GM21576 (cell line): ENCODE measurements around the gene SPTLC3.

Source experiments
- ATAC-seq: cut with Tn5 transposase; IDR thresholded peaks from one replicate; pipeline ENCODE4 v1.9.1; 2021; ENCODE audit warnings: mild to moderate bottlenecking, moderate library complexity; ENCODE audit not compliant: unreplicated experiment

The SPTLC3 gene

GRCh38 chr20:13089950-13090469 is 81.2 kb downstream of the SPTLC3 start:
- no peak for ATAC-seq

- no peak for ATAC-seq
Measured at GRCh38 chr20:13092111-13092510, 83.3 kb downstream of the SPTLC3 start.

GRCh38 chr20:13094976-13095375 is 86.2 kb downstream of the SPTLC3 start:
- no peak for ATAC-seq

GRCh38 chr20:13098720-13099355 is 90.1 kb downstream of the SPTLC3 start:
- no peak for ATAC-seq

- ATAC-seq: no peak
Measured at GRCh38 chr20:13099676-13100075, 90.9 kb downstream of the SPTLC3 start.

- no peak for ATAC-seq
Measured at GRCh38 chr20:13101276-13101675, 92.5 kb downstream of the SPTLC3 start.

- no peak for ATAC-seq
Measured at GRCh38 chr20:13101706-13102105, 92.9 kb downstream of the SPTLC3 start.

- ATAC-seq: no peak
Measured at GRCh38 chr20:13102237-13102636, 93.5 kb downstream of the SPTLC3 start.

GRCh38 chr20:13102694-13103093 is 93.9 kb downstream of the SPTLC3 start:
- ATAC-seq: no peak

- ATAC-seq: no peak
Measured at GRCh38 chr20:13105039-13105438, 96.3 kb downstream of the SPTLC3 start.

- ATAC-seq: no peak
Measured at GRCh38 chr20:13105864-13106457, 97.2 kb downstream of the SPTLC3 start.

- no peak for ATAC-seq
Measured at GRCh38 chr20:13109658-13110057, 100.9 kb downstream of the SPTLC3 start.

GRCh38 chr20:13110796-13111195 is 102.0 kb downstream of the SPTLC3 start:
- no peak for ATAC-seq

GRCh38 chr20:13111249-13111911 is 102.6 kb downstream of the SPTLC3 start:
- ATAC-seq: no peak

- ATAC-seq: no peak
Measured at GRCh38 chr20:13113731-13114130, 105.0 kb downstream of the SPTLC3 start.

GRCh38 chr20:13117200-13117599 is 108.4 kb downstream of the SPTLC3 start:
- no peak for ATAC-seq

- ATAC-seq: no peak
Measured at GRCh38 chr20:13118676-13119075, 109.9 kb downstream of the SPTLC3 start.

GRCh38 chr20:13119583-13119982 is 110.8 kb downstream of the SPTLC3 start:
- ATAC-seq: peak; percentile 66

- no peak for ATAC-seq
Measured at GRCh38 chr20:13120471-13120870, 111.7 kb downstream of the SPTLC3 start.

GRCh38 chr20:13121840-13122515 is 113.2 kb downstream of the SPTLC3 start:
- ATAC-seq: peak; percentile 51

GRCh38 chr20:13125486-13125885 is 116.7 kb downstream of the SPTLC3 start:
- no peak for ATAC-seq

GRCh38 chr20:13128173-13128572 is 119.4 kb downstream of the SPTLC3 start:
- no peak for ATAC-seq
